ENCODE measurements around the gene HPD. TPM values are rescaled to one million over a fixed set of nuclear protein-coding genes. Genes with fewer than 3 reads are reported as not detected.
A peak's percentile ranks its signal among the peaks of the same experiment; 100 is the strongest.

HPD gene
- total RNA-seq, 2 experiments from 2014 or later = not detected

- H3K27me3 Mint-ChIP-seq = no peaks in the 10 kb centered on the region
- CTCF ChIA-PET = interaction anchor here (0.5 to 19.6 kb wide), 10 partner anchors 8 to 129 kb away, joined by 3 to 683 read pairs (median 4); partner anchors contain the start of genes CFAP251, PSMD9, SETD1B and TMEM120B
These were observed 68.6 kb downstream of the HPD start for GRCh38 chr12:121789800-121790728.

More at GRCh38 chr12:121789800-121790728, 68.6 kb downstream of the HPD start:
- Mint-ChIP-seq H3K4me3 (peak overlapping the region; percentile 92), H3K36me3 (ENCODE audit: low read depth) (peaks cover 56% of the 10 kb centered on the region), H3K27ac (peak overlapping the region; percentile 99), H3K4me1 (peaks cover 70% of the 10 kb centered on the region), H3K9me3 (no peaks in the 10 kb centered on the region)
- peak; percentile 96 for DNase-seq
- POLR2A ChIA-PET = interaction anchor here (0.6 to 32.8 kb wide), 14 partner anchors 3 to 1589 kb away, joined by 3 to 1170 read pairs (median 4); partner anchors contain the start of genes KDM2B, ORAI1, PSMD9 and RHOF

Other genes with a start within 250 kb of the HPD start
- 10 to 100 TPM; 69.0 to 70.3 TPM for gene ORAI1, start 232.3 kb downstream of the HPD start, total RNA-seq
- gene MORN3, start 189.2 kb downstream of the HPD start, total RNA-seq = 1 to 10 TPM; 3.6 to 4.2 TPM
- 1 to 10 TPM; 5.1 to 5.8 TPM for gene TMEM120B, start 146.1 kb downstream of the HPD start, total RNA-seq
- gene RHOF, start 65.2 kb downstream of the HPD start, total RNA-seq = 100 to 1,000 TPM; 157 to 163 TPM
- 10 to 100 TPM; 26.5 to 26.9 TPM for gene SETD1B, start 54.9 kb downstream of the HPD start, total RNA-seq
- gene PSMD9, start 29.9 kb upstream of the HPD start, total RNA-seq = 10 to 100 TPM; 56.3 to 59.7 TPM
- gene CFAP251, start 59.7 kb upstream of the HPD start, total RNA-seq = 1 to 10 TPM; 1.9 to 2.2 TPM
- 1 to 10 TPM; 3.7 to 4.2 TPM for gene BCL7A, start 163.0 kb upstream of the HPD start, total RNA-seq
- gene MLXIP, start 219.9 kb upstream of the HPD start, total RNA-seq = 10 to 100 TPM; 26.0 to 29.6 TPM